H1 (cell line): ENCODE measurements around the gene FTCDNL1. TPM values are rescaled to one million over a fixed set of nuclear protein-coding genes. Genes with fewer than 3 reads are reported as not detected.

Experiments used
- TEAD4 ChIP-seq: IDR thresholded peaks from 2 replicates; pipeline ENCODE4 v1.6.1; 2012; ENCODE audit warnings: low read depth, low read length, inconsistent platforms, mixed read lengths
- polyA plus RNA-seq, 7 experiments: library from polyadenylated mRNA; depleted of rRNA in 3 of 7; stranded (reverse) in 5 of 7; unstranded in 2 of 7; fragments of >200 nt in 5 of 7; fragments of 200-250 nt in 2 of 7; gene quantifications; 1 replicate in 5 of 7; 2 replicates in 1 of 7; 4 replicates in 1 of 7; pipeline versions ENCODE4 v1.2.1 to v1.2.3, GENCODE V29; 2011 to 2013; ENCODE audit warnings: missing spikeins in 2 of 7, mixed read lengths in 2 of 7
- total RNA-seq: library from RNA; stranded (reverse); fragmentation: NEBNext Ultra II Directional; extraction: Animal tissue kit (Norgen Biotek cat#: 25700); gene quantifications from 2 replicates; pipeline ENCODE4 v1.2.1, GENCODE V29; 2021
- TF ChIP-seq, protein P1 (sequence below): fragments of 300-600 bp; sonication (generic); IDR thresholded peaks from 2 replicates; pipeline ENCODE4 v1.7.1; 2012; ENCODE audit warnings: low read length, moderate library complexity, mild to moderate bottlenecking, inconsistent platforms; ENCODE audit not compliant: insufficient replicate concordance

Gene FTCDNL1
- total and polyA plus RNA-seq, 2 of the 8 experiments (the other 6 are each of a cell fraction or from before 2014, with no cell fraction given), result 0.41 to 0.97 TPM

- TF ChIP-seq, protein P1, sequence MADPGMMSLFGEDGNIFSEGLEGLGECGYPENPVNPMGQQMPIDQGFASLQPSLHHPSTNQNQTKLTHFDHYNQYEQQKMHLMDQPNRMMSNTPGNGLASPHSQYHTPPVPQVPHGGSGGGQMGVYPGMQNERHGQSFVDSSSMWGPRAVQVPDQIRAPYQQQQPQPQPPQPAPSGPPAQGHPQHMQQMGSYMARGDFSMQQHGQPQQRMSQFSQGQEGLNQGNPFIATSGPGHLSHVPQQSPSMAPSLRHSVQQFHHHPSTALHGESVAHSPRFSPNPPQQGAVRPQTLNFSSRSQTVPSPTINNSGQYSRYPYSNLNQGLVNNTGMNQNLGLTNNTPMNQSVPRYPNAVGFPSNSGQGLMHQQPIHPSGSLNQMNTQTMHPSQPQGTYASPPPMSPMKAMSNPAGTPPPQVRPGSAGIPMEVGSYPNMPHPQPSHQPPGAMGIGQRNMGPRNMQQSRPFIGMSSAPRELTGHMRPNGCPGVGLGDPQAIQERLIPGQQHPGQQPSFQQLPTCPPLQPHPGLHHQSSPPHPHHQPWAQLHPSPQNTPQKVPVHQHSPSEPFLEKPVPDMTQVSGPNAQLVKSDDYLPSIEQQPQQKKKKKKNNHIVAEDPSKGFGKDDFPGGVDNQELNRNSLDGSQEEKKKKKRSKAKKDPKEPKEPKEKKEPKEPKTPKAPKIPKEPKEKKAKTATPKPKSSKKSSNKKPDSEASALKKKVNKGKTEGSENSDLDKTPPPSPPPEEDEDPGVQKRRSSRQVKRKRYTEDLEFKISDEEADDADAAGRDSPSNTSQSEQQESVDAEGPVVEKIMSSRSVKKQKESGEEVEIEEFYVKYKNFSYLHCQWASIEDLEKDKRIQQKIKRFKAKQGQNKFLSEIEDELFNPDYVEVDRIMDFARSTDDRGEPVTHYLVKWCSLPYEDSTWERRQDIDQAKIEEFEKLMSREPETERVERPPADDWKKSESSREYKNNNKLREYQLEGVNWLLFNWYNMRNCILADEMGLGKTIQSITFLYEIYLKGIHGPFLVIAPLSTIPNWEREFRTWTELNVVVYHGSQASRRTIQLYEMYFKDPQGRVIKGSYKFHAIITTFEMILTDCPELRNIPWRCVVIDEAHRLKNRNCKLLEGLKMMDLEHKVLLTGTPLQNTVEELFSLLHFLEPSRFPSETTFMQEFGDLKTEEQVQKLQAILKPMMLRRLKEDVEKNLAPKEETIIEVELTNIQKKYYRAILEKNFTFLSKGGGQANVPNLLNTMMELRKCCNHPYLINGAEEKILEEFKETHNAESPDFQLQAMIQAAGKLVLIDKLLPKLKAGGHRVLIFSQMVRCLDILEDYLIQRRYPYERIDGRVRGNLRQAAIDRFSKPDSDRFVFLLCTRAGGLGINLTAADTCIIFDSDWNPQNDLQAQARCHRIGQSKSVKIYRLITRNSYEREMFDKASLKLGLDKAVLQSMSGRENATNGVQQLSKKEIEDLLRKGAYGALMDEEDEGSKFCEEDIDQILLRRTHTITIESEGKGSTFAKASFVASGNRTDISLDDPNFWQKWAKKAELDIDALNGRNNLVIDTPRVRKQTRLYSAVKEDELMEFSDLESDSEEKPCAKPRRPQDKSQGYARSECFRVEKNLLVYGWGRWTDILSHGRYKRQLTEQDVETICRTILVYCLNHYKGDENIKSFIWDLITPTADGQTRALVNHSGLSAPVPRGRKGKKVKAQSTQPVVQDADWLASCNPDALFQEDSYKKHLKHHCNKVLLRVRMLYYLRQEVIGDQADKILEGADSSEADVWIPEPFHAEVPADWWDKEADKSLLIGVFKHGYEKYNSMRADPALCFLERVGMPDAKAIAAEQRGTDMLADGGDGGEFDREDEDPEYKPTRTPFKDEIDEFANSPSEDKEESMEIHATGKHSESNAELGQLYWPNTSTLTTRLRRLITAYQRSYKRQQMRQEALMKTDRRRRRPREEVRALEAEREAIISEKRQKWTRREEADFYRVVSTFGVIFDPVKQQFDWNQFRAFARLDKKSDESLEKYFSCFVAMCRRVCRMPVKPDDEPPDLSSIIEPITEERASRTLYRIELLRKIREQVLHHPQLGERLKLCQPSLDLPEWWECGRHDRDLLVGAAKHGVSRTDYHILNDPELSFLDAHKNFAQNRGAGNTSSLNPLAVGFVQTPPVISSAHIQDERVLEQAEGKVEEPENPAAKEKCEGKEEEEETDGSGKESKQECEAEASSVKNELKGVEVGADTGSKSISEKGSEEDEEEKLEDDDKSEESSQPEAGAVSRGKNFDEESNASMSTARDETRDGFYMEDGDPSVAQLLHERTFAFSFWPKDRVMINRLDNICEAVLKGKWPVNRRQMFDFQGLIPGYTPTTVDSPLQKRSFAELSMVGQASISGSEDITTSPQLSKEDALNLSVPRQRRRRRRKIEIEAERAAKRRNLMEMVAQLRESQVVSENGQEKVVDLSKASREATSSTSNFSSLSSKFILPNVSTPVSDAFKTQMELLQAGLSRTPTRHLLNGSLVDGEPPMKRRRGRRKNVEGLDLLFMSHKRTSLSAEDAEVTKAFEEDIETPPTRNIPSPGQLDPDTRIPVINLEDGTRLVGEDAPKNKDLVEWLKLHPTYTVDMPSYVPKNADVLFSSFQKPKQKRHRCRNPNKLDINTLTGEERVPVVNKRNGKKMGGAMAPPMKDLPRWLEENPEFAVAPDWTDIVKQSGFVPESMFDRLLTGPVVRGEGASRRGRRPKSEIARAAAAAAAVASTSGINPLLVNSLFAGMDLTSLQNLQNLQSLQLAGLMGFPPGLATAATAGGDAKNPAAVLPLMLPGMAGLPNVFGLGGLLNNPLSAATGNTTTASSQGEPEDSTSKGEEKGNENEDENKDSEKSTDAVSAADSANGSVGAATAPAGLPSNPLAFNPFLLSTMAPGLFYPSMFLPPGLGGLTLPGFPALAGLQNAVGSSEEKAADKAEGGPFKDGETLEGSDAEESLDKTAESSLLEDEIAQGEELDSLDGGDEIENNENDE, result no peak
- TF ChIP-seq TEAD4, result peak; percentile 58; the same call in 1 of the 2 replicates
- TF ChIP-seq, all 59 proteins: peak for 1
Observed at GRCh38 chr2:199869227-199869541, 18.2 kb upstream of the FTCDNL1 start (continued).
